PC-9 (cell line): ENCODE results near the gene DCANP1. TPM values are rescaled to one million over a fixed set of nuclear protein-coding genes. Genes with fewer than 3 reads are reported as not detected.

ENCODE experiments used
- BruUV-seq: library from RNA; stranded (reverse); fragments of 400-500 nt; replicated peaks from 2 replicates; lab custom pipeline; 2021; lab: Mats Ljungman, UMichigan
- CTCF ChIA-PET: fragments of 300-600 bp; sonication (Branson Sonifier 250); formaldehyde crosslinking; loops from one replicate; lab custom pipeline; 2022; ENCODE audit warnings: antibody characterized with exemption; lab: Charles Lee
- POLR2A ChIA-PET: fragments of 300-600 bp; sonication (Branson Sonifier 250); formaldehyde crosslinking; loops from one replicate; lab custom pipeline; 2022; ENCODE audit warnings: antibody characterized with exemption; ENCODE audit not compliant: unreplicated experiment; lab: Charles Lee
- DNase-seq, 2 experiments: peaks; one replicate each; pipeline versions ENCODE4 v3.0.0 to v3.0.0-alpha.2; 2015 to 2022; ENCODE audit warnings: mixed read lengths in 1 of 2
- H2AFZ ChIP-seq: fragments of 200-600 bp; sonication (generic); 2 replicates; pipeline ENCODE4 v1.8.1; 2017; ENCODE audit warnings: antibody characterized with exemption
- H3F3A ChIP-seq: fragments of 200-600 bp; sonication (generic); 2 replicates; pipeline ENCODE4 v1.8.1; 2017; ENCODE audit warnings: antibody characterized with exemption, mild to moderate bottlenecking, low read depth; ENCODE audit not compliant: insufficient read depth
- H3K27ac ChIP-seq: fragments of 200-600 bp; sonication (generic); 2 replicates; pipeline ENCODE4 v1.6.1; 2016; ENCODE audit warnings: mixed run types
- H3K27me3 ChIP-seq: fragments of 200-600 bp; sonication (generic); 2 replicates; pipeline ENCODE4 v1.6.1; 2016; ENCODE audit warnings: low read depth, mixed run types; ENCODE audit not compliant: insufficient read depth
- H3K36me3 ChIP-seq: fragments of 200-600 bp; sonication (generic); 2 replicates; pipeline ENCODE4 v1.6.1; 2016; ENCODE audit warnings: low read depth, mixed run types
- H3K4me1 ChIP-seq: fragments of 200-600 bp; sonication (generic); replicated peaks from 2 replicates; pipeline ENCODE4 v1.6.1; 2016; ENCODE audit warnings: mixed run types; ENCODE audit not compliant: insufficient read depth
- H3K4me2 ChIP-seq: fragments of 200-600 bp; sonication (generic); 2 replicates; pipeline ENCODE4 v1.6.1; 2017; ENCODE audit warnings: mixed run types
- H3K4me3 ChIP-seq: fragments of 200-600 bp; sonication (generic); 2 replicates; pipeline ENCODE4 v1.6.1; 2016; ENCODE audit warnings: mixed run types
- H3K79me2 ChIP-seq: fragments of 200-600 bp; sonication (generic); 2 replicates; pipeline ENCODE4 v1.6.1; 2017; ENCODE audit warnings: low read depth, mixed run types
- H3K9me2 ChIP-seq: fragments of 200-600 bp; sonication (generic); 2 replicates; pipeline ENCODE4 v1.8.1; 2017; ENCODE audit warnings: mild to moderate bottlenecking; ENCODE audit not compliant: insufficient read depth
- H3K9me3 ChIP-seq: fragments of 200-600 bp; sonication (generic); 2 replicates; pipeline ENCODE4 v1.8.1; 2016; ENCODE audit warnings: low read depth; ENCODE audit not compliant: insufficient read depth
- H4K20me1 ChIP-seq: fragments of 200-600 bp; sonication (generic); 2 replicates; pipeline ENCODE4 v1.8.1; 2017; ENCODE audit not compliant: insufficient read depth
- EZH2 ChIP-seq: fragments of 200-600 bp; sonication (generic); IDR thresholded peaks from 2 replicates; pipeline ENCODE4 v1.8.0; 2017; ENCODE audit warnings: antibody characterized with exemption, low read depth
- intact Hi-C: fragments of 100-400 bp; cut with micrococcal nuclease; formaldehyde crosslinking; loops from one replicate; pipeline ENCODE4 v1.10.0; 2022; ENCODE audit not compliant: unreplicated experiment
- total RNA-seq: library from RNA; stranded (reverse); gene quantifications from 2 replicates; pipeline ENCODE4 v1.2.3, GENCODE V29; 2021
- TF ChIP-seq, protein P1 (sequence below): fragments of 200-600 bp; sonication (generic); conservative IDR thresholded peaks from 2 replicates; pipeline ENCODE4 v1.6.1; 2017; ENCODE audit warnings: mixed run types, antibody characterized with exemption, mild to moderate bottlenecking, moderate library complexity

Gene DCANP1
- total RNA-seq, 1 experiment from 2014 or later: not detected

GRCh38 chr5:135398855-135399793 is 48.0 kb downstream of the DCANP1 start, which contains the start of gene MACROH2A1:
TSS of gene MACROH2A1 (minus strand) at chr5:135399231. CDS start at chr5:135389093, 10,138 bp downstream.
- TSS peak; percentile 87 for BruUV-seq
- DNase-seq: peak; percentile 64 to 78
- Histone ChIP-seq H3K27me3 (no peaks in the 10 kb centered on the region), H3K4me1 (peaks cover 21% of the 10 kb centered on the region), H3F3A (0 out of 2 replicates have a peak, but pooled peaks cover 3% of the 10 kb centered on the region), H4K20me1 (peaks cover 39% of the 10 kb centered on the region), H3K79me2 (peaks cover 46% of the 10 kb centered on the region), H3K9me3 (no peaks in the 10 kb centered on the region), H3K36me3 (no peaks in the 10 kb centered on the region; the same call in 1 of the 2 replicates), H3K27ac (peak within 1 kb of the TSS; percentile 69), H3K4me2 (peak within 1 kb of the TSS; percentile 90), H3K4me3 (peak within 1 kb of the TSS; percentile 96), H2AFZ (peak within 1 kb of the TSS; percentile 99), H3K9me2 (no peaks in the 10 kb centered on the region)
- CTCF ChIA-PET: interaction anchor here (0.7 kb wide), 1 partner anchor 441 kb away, joined by 7 read pairs; no protein-coding TSS in a partner anchor
- POLR2A ChIA-PET: interaction anchor here (0.5 kb wide), 1 partner anchor 208 kb away, joined by 4 read pairs; no protein-coding TSS in a partner anchor
- intact Hi-C loops: no loop called here
- no peak for TF ChIP-seq EZH2
- TF ChIP-seq, protein P1, sequence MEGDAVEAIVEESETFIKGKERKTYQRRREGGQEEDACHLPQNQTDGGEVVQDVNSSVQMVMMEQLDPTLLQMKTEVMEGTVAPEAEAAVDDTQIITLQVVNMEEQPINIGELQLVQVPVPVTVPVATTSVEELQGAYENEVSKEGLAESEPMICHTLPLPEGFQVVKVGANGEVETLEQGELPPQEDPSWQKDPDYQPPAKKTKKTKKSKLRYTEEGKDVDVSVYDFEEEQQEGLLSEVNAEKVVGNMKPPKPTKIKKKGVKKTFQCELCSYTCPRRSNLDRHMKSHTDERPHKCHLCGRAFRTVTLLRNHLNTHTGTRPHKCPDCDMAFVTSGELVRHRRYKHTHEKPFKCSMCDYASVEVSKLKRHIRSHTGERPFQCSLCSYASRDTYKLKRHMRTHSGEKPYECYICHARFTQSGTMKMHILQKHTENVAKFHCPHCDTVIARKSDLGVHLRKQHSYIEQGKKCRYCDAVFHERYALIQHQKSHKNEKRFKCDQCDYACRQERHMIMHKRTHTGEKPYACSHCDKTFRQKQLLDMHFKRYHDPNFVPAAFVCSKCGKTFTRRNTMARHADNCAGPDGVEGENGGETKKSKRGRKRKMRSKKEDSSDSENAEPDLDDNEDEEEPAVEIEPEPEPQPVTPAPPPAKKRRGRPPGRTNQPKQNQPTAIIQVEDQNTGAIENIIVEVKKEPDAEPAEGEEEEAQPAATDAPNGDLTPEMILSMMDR: no peak

- no peak for TF ChIP-seq EZH2
- TF ChIP-seq, protein P1: no peak
- Histone ChIP-seq H3K36me3 (peaks cover 6% of the 10 kb centered on the region; the same call in 1 of the 2 replicates), H3K27me3 (no peaks in the 10 kb centered on the region), H3K9me3 (no peaks in the 10 kb centered on the region), H3K4me2 (peak overlapping the region; percentile 89), H2AFZ (peak overlapping the region; percentile 81), H4K20me1 (peaks cover 47% of the 10 kb centered on the region), H3F3A (0 out of 2 replicates have a peak, but pooled peaks cover 3% of the 10 kb centered on the region), H3K4me1 (peaks cover 21% of the 10 kb centered on the region), H3K27ac (peak overlapping the region; percentile 69), H3K4me3 (peak overlapping the region; percentile 96), H3K79me2 (peaks cover 54% of the 10 kb centered on the region), H3K9me2 (no peaks in the 10 kb centered on the region)
- ChIA-PET CTCF (interaction anchor here (0.7 kb wide), 1 partner anchor 440 kb away, joined by 7 read pairs; no protein-coding TSS in a partner anchor), POLR2A (no interaction called here)
- intact Hi-C loops: no loop called here
- BruUV-seq: TSS peak; percentile 34
- DNase-seq: peak; percentile 45 to 50
Observed at GRCh38 chr5:135398160-135398854, 48.8 kb downstream of the DCANP1 start.

DNA sequence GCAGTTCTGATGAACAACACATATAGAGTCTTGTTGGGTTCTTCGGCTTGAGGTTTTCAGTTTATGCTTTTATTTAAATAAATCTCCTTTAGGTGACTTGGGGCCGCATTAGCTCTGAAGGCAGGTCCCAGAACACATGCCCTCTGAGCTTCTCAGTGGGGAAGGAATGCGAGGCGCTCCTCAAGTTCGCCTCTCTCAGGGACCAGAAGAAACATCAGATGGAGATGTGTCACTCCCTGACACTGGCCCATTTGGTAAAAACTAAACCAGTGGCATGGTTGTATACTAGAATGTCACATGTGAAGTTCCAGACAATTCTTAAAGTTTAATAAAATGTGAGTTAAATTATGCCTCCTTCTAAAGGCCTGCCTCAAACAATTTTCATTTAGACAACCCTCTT is 50.1 kb downstream of the DCANP1 start:
- Histone ChIP-seq H3K4me1 (peaks cover 21% of the 10 kb centered on the region), H4K20me1 (peaks cover 59% of the 10 kb centered on the region)
- POLR2A ChIA-PET: no interaction called here

More for the DNA sequence above, 50.1 kb downstream of the DCANP1 start:
- intact Hi-C loops: no loop called here
- Histone ChIP-seq H3K79me2 (peaks cover 66% of the 10 kb centered on the region), H3K27ac (no peak overlapping the region), H2AFZ (no peak overlapping the region), H3F3A (0 out of 2 replicates have a peak, but pooled peaks cover 3% of the 10 kb centered on the region), H3K36me3 (peaks cover 7% of the 10 kb centered on the region; the same call in 1 of the 2 replicates), H3K27me3 (no peaks in the 10 kb centered on the region), H3K4me2 (peak overlapping the region; percentile 89), H3K9me2 (no peaks in the 10 kb centered on the region), H3K4me3 (peak overlapping the region; percentile 96; the same call in 1 of the 2 replicates), H3K9me3 (no peaks in the 10 kb centered on the region)
- TF ChIP-seq, protein P1: no peak
- no peak for TF ChIP-seq EZH2
- CTCF ChIA-PET: no interaction called here
- DNase-seq: no peak
- BruUV-seq: no TSS peak
